Mesothelial cell of epicardium (in vitro differentiated cells): Measurements from ENCODE around the gene KDM8. TPM values are rescaled to one million over a fixed set of nuclear protein-coding genes. Genes with fewer than 3 reads are reported as not detected.
A peak's percentile ranks its signal among the peaks of the same experiment; 100 is the strongest.

Experiments used
- DNase-seq, 2 experiments: peaks; one replicate each; pipeline ENCODE4 v3.0.0; 2021; ENCODE audit warnings: low spot score in 2 of 2; ENCODE audit not compliant: unreplicated experiment in 2 of 2
- H3K27ac Mint-ChIP-seq: 2 replicates; pipeline ENCODE4 v1.8.0; 2021; ENCODE audit warnings: mixed read lengths
- H3K27me3 Mint-ChIP-seq: 2 replicates; pipeline ENCODE4 v1.8.0; 2021; ENCODE audit warnings: low read depth, mixed read lengths
- H3K36me3 Mint-ChIP-seq: 2 replicates; pipeline ENCODE4 v1.8.0; 2021; ENCODE audit warnings: mixed read lengths
- H3K4me1 Mint-ChIP-seq: 2 replicates; pipeline ENCODE4 v1.8.0; 2021; ENCODE audit warnings: mixed read lengths
- H3K4me3 Mint-ChIP-seq: 2 replicates; pipeline ENCODE4 v1.8.0; 2021; ENCODE audit warnings: mild to moderate bottlenecking, moderate library complexity, mixed read lengths
- H3K9me3 Mint-ChIP-seq: 2 replicates; pipeline ENCODE4 v1.8.0; 2021; ENCODE audit warnings: mixed read lengths
- CTCF ChIP-seq: fragments of 200-600 bp; sonication (generic); IDR thresholded peaks from one replicate; pipeline ENCODE4 v1.5.0; 2021; ENCODE audit warnings: antibody characterized with exemption; ENCODE audit not compliant: unreplicated experiment
- total RNA-seq: library from RNA; stranded (reverse); gene quantifications from 3 replicates; pipeline ENCODE4 v1.2.1, GENCODE V29; 2021

Gene KDM8
- total RNA-seq, 1 donor from 2014 or later: 11.8 TPM

- peaks cover 18% of the 10 kb centered on the region for H3K4me1 Mint-ChIP-seq
- no peak overlapping the region for H3K4me3 Mint-ChIP-seq
- DNase-seq: no peak
- peak overlapping the region; percentile 75 for H3K27ac Mint-ChIP-seq
- TF ChIP-seq CTCF: no peak
- H3K36me3 Mint-ChIP-seq: no peaks in the 10 kb centered on the region
- H3K27me3 Mint-ChIP-seq: no peaks in the 10 kb centered on the region
- no peaks in the 10 kb centered on the region for H3K9me3 Mint-ChIP-seq
Observed at GRCh38 chr16:27228621-27229501, 25.5 kb downstream of the KDM8 start.

GRCh38 chr16:27229891-27230470 lies 26.7 kb downstream of the KDM8 start:
- H3K4me1 Mint-ChIP-seq: peaks cover 20% of the 10 kb centered on the region
- H3K9me3 Mint-ChIP-seq: no peaks in the 10 kb centered on the region
- DNase-seq: no peak
- no peak overlapping the region for H3K4me3 Mint-ChIP-seq
- no peak for TF ChIP-seq CTCF
- no peaks in the 10 kb centered on the region for H3K36me3 Mint-ChIP-seq
- no peaks in the 10 kb centered on the region for H3K27me3 Mint-ChIP-seq
- H3K27ac Mint-ChIP-seq: no peak overlapping the region

- no peaks in the 10 kb centered on the region for H3K36me3 Mint-ChIP-seq
- no peaks in the 10 kb centered on the region for H3K9me3 Mint-ChIP-seq
- no peak for DNase-seq
- H3K27ac Mint-ChIP-seq: no peak overlapping the region
- TF ChIP-seq CTCF: no peak
- H3K27me3 Mint-ChIP-seq: no peaks in the 10 kb centered on the region
- H3K4me1 Mint-ChIP-seq: peaks cover 25% of the 10 kb centered on the region
- no peak overlapping the region for H3K4me3 Mint-ChIP-seq
Observed at GRCh38 chr16:27230562-27231001, 27.3 kb downstream of the KDM8 start.

GRCh38 chr16:27231692-27232060 lies 28.4 kb downstream of the KDM8 start:
- H3K4me3 Mint-ChIP-seq: no peak overlapping the region
- H3K9me3 Mint-ChIP-seq: no peaks in the 10 kb centered on the region
- no peak overlapping the region for H3K27ac Mint-ChIP-seq
- no peaks in the 10 kb centered on the region for H3K36me3 Mint-ChIP-seq
- H3K27me3 Mint-ChIP-seq: no peaks in the 10 kb centered on the region
- peaks cover 23% of the 10 kb centered on the region for H3K4me1 Mint-ChIP-seq
- TF ChIP-seq CTCF: no peak
- no peak for DNase-seq

GRCh38 chr16:27232061-27232900 lies 29.0 kb downstream of the KDM8 start:
- no peaks in the 10 kb centered on the region for H3K36me3 Mint-ChIP-seq
- no peaks in the 10 kb centered on the region for H3K9me3 Mint-ChIP-seq
- no peak overlapping the region for H3K4me3 Mint-ChIP-seq
- H3K4me1 Mint-ChIP-seq: peaks cover 29% of the 10 kb centered on the region
- H3K27ac Mint-ChIP-seq: peak overlapping the region; percentile 50
- H3K27me3 Mint-ChIP-seq: no peaks in the 10 kb centered on the region
- DNase-seq: no peak
- no peak for TF ChIP-seq CTCF
